ENCODE results near the gene DBN1. TPM values are rescaled to one million over a fixed set of nuclear protein-coding genes. Genes with fewer than 3 reads are reported as not detected.
A peak's percentile ranks its signal among the peaks of the same experiment; 100 is the strongest.

The DBN1 gene
- total and polyA plus RNA-seq, 2 experiments from 2014 or later = 106 to 290 TPM

DNA sequence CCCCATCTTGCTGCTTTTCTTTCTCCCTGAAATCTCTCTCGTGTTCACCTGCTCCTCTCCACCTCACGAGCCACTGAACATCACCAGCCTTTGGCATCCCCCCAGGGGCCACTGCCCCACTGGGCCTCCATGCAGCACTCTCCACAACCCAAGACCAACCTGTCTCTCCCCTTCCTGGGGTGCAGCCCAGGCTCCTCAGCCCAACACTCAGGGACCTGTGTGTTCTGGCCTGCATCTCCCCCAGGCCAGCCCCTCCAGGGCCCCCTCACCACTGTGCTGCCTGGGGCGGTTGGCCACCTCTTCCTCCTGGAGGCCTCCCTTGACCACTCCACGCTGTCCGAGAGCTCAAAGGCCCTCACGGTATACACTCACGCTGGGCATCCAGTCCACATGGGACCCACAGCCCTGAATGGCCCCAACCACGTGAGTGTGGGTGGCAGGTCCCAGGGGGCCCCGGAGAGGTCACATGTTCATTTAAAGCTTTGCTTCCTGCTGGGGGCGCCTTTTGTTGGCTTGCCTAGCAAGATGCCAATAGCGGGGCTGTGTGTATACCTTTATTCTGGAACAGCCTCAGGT is 36.6 kb upstream of the DBN1 start:
- Histone ChIP-seq H3K4me1 (ENCODE audit: insufficient read depth) (peaks cover 15% of the 10 kb centered on the region), H3K36me3 (ENCODE audit: insufficient read depth) (peaks cover 9% of the 10 kb centered on the region), H2AFZ (no peak overlapping the region), H3K4me2 (peak overlapping the region; percentile 55; the same call in 1 of the 2 replicates), H3K9me2 (ENCODE audit: insufficient read depth) (no peaks in the 10 kb centered on the region), H3K4me3 (no peak overlapping the region), H4K20me1 (replicated peaks; ENCODE audit: insufficient read depth) (no peaks in the 10 kb centered on the region; the same call in 1 of the 2 replicates), H3K27ac (ENCODE audit: low read depth) (no peak overlapping the region), H3F3A (replicated peaks; ENCODE audit: low read depth) (peaks cover 5% of the 10 kb centered on the region; the same call in 1 of the 2 replicates), H3K27me3 (ENCODE audit: insufficient read depth) (no peaks in the 10 kb centered on the region), H3K79me2 (replicated peaks; ENCODE audit: insufficient read depth) (peaks cover 2% of the 10 kb centered on the region)
- Mint-ChIP-seq H3K9me3 (peaks cover 2% of the 10 kb centered on the region; the same call in 1 of the 3 replicates), H3K27ac (peak overlapping the region; percentile 81), H3K27me3 (ENCODE audit: insufficient read depth, low read depth, poor library complexity) (peaks cover 12% of the 10 kb centered on the region), H3K4me1 (peaks cover 22% of the 10 kb centered on the region), H3K36me3 (ENCODE audit: low read depth) (peaks cover 64% of the 10 kb centered on the region), H3K4me3 (peak overlapping the region; percentile 32; the same call in 1 of the 3 replicates)
- TF ChIP-seq, protein P1, sequence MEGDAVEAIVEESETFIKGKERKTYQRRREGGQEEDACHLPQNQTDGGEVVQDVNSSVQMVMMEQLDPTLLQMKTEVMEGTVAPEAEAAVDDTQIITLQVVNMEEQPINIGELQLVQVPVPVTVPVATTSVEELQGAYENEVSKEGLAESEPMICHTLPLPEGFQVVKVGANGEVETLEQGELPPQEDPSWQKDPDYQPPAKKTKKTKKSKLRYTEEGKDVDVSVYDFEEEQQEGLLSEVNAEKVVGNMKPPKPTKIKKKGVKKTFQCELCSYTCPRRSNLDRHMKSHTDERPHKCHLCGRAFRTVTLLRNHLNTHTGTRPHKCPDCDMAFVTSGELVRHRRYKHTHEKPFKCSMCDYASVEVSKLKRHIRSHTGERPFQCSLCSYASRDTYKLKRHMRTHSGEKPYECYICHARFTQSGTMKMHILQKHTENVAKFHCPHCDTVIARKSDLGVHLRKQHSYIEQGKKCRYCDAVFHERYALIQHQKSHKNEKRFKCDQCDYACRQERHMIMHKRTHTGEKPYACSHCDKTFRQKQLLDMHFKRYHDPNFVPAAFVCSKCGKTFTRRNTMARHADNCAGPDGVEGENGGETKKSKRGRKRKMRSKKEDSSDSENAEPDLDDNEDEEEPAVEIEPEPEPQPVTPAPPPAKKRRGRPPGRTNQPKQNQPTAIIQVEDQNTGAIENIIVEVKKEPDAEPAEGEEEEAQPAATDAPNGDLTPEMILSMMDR (conservative IDR thresholded peaks at IDR 0.05; ENCODE audit: low read depth in 2 of 2) = peak in 1 of 2 experiments; percentile 10; a peak in 1 of 4 replicates
- TF ChIP-seq ZNF114 (CRISPR knock-in tag; IDR thresholded peaks at IDR 0.05) = no peak
- DNase-seq (ENCODE audit: low spot score) = no peak
- ATAC-seq = peak; percentile 23

DNA sequence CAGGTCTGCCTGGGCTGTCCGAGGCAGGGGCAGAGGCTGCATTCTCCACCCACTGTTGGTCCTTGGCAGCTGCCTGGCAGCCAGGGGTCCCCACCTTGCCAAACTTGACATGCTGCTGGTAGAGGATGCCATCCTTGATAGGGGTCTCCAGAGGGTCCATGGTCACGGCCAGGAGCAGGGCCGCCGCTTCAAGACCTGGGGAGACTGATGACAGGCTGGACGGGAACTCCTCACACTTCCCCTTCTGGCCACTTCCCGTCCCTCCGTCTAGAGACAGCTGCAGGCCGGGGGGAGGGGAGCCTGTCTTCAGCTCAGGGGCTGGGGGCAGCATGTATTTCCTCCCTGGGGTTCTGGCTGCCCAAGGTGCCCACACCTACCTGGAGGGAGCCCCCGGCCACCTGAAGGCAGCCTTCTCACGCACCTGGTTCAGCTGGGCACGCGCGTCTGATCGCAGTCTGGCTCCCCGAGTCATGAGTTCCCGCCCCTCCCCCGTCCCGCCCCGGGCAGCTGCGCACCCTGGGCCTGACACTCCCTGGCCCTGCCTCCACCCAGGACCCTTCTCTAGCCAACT is 36.0 kb upstream of the DBN1 start, which contains the start of gene DOK3:
TSS of gene DOK3 (minus strand) at position 446 of the 571 bp plus-strand sequence. CDS start at position 160, 286 bp downstream.
- ATAC-seq = peak; percentile 69
- peaks cover 14% of the 10 kb centered on the region for H3K27me3 Mint-ChIP-seq (ENCODE audit: insufficient read depth, low read depth, poor library complexity)
- H3K4me3 Mint-ChIP-seq = peak within 1 kb of the TSS; percentile 32; the same call in 1 of the 3 replicates
- Histone ChIP-seq H3K27me3 (ENCODE audit: insufficient read depth) (no peaks in the 10 kb centered on the region), H3K27ac (ENCODE audit: low read depth) (no peak within 1 kb of the TSS), H4K20me1 (replicated peaks; ENCODE audit: insufficient read depth) (no peaks in the 10 kb centered on the region; the same call in 1 of the 2 replicates), H3K36me3 (ENCODE audit: insufficient read depth) (0 out of 2 replicates have a peak, but pooled peaks cover 3% of the 10 kb centered on the region), H3K79me2 (replicated peaks; ENCODE audit: insufficient read depth) (no peaks in the 10 kb centered on the region), H3K4me1 (ENCODE audit: insufficient read depth) (peaks cover 15% of the 10 kb centered on the region), H3F3A (replicated peaks; ENCODE audit: low read depth) (peaks cover 5% of the 10 kb centered on the region; the same call in 1 of the 2 replicates), H3K4me3 (0 out of 2 replicates have a peak within 1 kb of the TSS, but pooled peaks have one; percentile 10), H3K4me2 (peak within 1 kb of the TSS; percentile 55), H3K9me2 (ENCODE audit: insufficient read depth) (no peaks in the 10 kb centered on the region), H2AFZ (no peak within 1 kb of the TSS)
- peaks cover 2% of the 10 kb centered on the region; the same call in 1 of the 3 replicates for H3K9me3 Mint-ChIP-seq
- peak; percentile 60 for DNase-seq (ENCODE audit: low spot score)
- peaks cover 22% of the 10 kb centered on the region for H3K4me1 Mint-ChIP-seq
- peaks cover 58% of the 10 kb centered on the region for H3K36me3 Mint-ChIP-seq (ENCODE audit: low read depth)
- H3K27ac Mint-ChIP-seq = peak within 1 kb of the TSS; percentile 81
- TF ChIP-seq CREB1 (CRISPR knock-in tag; IDR thresholded peaks at IDR 0.05; ENCODE audit: low read depth) = no peak
- TF ChIP-seq ZNF331 (CRISPR knock-in tag; IDR thresholded peaks at IDR 0.05; ENCODE audit: low read depth) = no peak
- TF ChIP-seq, protein P2, sequence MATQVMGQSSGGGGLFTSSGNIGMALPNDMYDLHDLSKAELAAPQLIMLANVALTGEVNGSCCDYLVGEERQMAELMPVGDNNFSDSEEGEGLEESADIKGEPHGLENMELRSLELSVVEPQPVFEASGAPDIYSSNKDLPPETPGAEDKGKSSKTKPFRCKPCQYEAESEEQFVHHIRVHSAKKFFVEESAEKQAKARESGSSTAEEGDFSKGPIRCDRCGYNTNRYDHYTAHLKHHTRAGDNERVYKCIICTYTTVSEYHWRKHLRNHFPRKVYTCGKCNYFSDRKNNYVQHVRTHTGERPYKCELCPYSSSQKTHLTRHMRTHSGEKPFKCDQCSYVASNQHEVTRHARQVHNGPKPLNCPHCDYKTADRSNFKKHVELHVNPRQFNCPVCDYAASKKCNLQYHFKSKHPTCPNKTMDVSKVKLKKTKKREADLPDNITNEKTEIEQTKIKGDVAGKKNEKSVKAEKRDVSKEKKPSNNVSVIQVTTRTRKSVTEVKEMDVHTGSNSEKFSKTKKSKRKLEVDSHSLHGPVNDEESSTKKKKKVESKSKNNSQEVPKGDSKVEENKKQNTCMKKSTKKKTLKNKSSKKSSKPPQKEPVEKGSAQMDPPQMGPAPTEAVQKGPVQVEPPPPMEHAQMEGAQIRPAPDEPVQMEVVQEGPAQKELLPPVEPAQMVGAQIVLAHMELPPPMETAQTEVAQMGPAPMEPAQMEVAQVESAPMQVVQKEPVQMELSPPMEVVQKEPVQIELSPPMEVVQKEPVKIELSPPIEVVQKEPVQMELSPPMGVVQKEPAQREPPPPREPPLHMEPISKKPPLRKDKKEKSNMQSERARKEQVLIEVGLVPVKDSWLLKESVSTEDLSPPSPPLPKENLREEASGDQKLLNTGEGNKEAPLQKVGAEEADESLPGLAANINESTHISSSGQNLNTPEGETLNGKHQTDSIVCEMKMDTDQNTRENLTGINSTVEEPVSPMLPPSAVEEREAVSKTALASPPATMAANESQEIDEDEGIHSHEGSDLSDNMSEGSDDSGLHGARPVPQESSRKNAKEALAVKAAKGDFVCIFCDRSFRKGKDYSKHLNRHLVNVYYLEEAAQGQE (IDR thresholded peaks at IDR 0.05; ENCODE audit: unreplicated experiment) = no peak
- TF ChIP-seq, protein P3, sequence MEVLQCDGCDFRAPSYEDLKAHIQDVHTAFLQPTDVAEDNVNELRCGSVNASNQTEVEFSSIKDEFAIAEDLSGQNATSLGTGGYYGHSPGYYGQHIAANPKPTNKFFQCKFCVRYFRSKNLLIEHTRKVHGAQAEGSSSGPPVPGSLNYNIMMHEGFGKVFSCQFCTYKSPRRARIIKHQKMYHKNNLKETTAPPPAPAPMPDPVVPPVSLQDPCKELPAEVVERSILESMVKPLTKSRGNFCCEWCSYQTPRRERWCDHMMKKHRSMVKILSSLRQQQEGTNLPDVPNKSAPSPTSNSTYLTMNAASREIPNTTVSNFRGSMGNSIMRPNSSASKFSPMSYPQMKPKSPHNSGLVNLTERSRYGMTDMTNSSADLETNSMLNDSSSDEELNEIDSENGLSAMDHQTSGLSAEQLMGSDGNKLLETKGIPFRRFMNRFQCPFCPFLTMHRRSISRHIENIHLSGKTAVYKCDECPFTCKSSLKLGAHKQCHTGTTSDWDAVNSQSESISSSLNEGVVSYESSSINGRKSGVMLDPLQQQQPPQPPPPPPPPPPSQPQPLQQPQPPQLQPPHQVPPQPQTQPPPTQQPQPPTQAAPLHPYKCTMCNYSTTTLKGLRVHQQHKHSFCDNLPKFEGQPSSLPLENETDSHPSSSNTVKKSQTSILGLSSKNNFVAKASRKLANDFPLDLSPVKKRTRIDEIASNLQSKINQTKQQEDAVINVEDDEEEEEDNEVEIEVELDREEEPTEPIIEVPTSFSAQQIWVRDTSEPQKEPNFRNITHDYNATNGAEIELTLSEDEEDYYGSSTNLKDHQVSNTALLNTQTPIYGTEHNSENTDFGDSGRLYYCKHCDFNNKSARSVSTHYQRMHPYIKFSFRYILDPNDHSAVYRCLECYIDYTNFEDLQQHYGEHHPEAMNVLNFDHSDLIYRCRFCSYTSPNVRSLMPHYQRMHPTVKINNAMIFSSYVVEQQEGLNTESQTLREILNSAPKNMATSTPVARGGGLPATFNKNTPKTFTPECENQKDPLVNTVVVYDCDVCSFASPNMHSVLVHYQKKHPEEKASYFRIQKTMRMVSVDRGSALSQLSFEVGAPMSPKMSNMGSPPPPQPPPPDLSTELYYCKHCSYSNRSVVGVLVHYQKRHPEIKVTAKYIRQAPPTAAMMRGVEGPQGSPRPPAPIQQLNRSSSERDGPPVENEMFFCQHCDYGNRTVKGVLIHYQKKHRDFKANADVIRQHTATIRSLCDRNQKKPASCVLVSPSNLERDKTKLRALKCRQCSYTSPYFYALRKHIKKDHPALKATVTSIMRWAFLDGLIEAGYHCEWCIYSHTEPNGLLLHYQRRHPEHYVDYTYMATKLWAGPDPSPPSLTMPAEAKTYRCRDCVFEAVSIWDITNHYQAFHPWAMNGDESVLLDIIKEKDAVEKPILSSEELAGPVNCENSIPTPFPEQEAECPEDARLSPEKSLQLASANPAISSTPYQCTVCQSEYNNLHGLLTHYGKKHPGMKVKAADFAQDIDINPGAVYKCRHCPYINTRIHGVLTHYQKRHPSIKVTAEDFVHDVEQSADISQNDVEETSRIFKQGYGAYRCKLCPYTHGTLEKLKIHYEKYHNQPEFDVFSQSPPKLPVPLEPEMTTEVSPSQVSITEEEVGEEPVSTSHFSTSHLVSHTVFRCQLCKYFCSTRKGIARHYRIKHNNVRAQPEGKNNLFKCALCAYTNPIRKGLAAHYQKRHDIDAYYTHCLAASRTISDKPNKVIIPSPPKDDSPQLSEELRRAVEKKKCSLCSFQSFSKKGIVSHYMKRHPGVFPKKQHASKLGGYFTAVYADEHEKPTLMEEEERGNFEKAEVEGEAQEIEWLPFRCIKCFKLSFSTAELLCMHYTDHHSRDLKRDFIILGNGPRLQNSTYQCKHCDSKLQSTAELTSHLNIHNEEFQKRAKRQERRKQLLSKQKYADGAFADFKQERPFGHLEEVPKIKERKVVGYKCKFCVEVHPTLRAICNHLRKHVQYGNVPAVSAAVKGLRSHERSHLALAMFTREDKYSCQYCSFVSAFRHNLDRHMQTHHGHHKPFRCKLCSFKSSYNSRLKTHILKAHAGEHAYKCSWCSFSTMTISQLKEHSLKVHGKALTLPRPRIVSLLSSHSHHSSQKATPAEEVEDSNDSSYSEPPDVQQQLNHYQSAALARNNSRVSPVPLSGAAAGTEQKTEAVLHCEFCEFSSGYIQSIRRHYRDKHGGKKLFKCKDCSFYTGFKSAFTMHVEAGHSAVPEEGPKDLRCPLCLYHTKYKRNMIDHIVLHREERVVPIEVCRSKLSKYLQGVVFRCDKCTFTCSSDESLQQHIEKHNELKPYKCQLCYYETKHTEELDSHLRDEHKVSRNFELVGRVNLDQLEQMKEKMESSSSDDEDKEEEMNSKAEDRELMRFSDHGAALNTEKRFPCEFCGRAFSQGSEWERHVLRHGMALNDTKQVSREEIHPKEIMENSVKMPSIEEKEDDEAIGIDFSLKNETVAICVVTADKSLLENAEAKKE (CRISPR knock-in tag; IDR thresholded peaks at IDR 0.05) = no peak
- TF ChIP-seq EZH2phosphoT487 (IDR thresholded peaks at IDR 0.05; ENCODE audit: unreplicated experiment) = no peak
- TF ChIP-seq ZNF114 (CRISPR knock-in tag; IDR thresholded peaks at IDR 0.05) = no peak
- TF ChIP-seq STAT1 (IDR thresholded peaks at IDR 0.05; ENCODE audit: unreplicated experiment) = no peak
